OCI-LY7 (cell line): ENCODE data around the gene DGKE. TPM values are rescaled to one million over a fixed set of nuclear protein-coding genes. Genes with fewer than 3 reads are reported as not detected.

Source experiments
- BruUV-seq: library from RNA; stranded (reverse); fragments of 400-500 nt; replicated peaks from 2 replicates; lab custom pipeline; 2021; lab: Mats Ljungman, UMichigan
- CTCF ChIA-PET: fragments of 300-600 bp; sonication (Branson Sonifier 250); formaldehyde crosslinking; loops from one replicate; lab custom pipeline; 2022; ENCODE audit warnings: antibody characterized with exemption; ENCODE audit not compliant: unreplicated experiment; lab: Charles Lee
- POLR2A ChIA-PET: fragments of 300-600 bp; sonication (Branson Sonifier 250); formaldehyde crosslinking; loops from one replicate; lab custom pipeline; 2022; ENCODE audit warnings: antibody characterized with exemption; lab: Charles Lee
- DNase-seq: peaks from one replicate; pipeline ENCODE4 v3.0.0-alpha.2; 2015; ENCODE audit warnings: low spot score
- H2AFZ ChIP-seq: fragments of 200-600 bp; sonication (generic), shearing (Covaris generic); 2 replicates; pipeline ENCODE4 v1.6.1; 2014; ENCODE audit warnings: mild to moderate bottlenecking, antibody characterized with exemption, low read length, moderate library complexity
- H3K27ac ChIP-seq: fragments of 200-600 bp; sonication (generic); 2 replicates; pipeline ENCODE4 v1.5.1; 2014; ENCODE audit warnings: mixed run types, low read depth, mild to moderate bottlenecking, moderate library complexity, low read length, inconsistent platforms; ENCODE audit not compliant: poor library complexity, severe bottlenecking
- H3K36me3 ChIP-seq: fragments of 200-600 bp; sonication (generic); 2 replicates; pipeline ENCODE4 v1.6.1; 2014; ENCODE audit warnings: mild to moderate bottlenecking, antibody characterized with exemption, low read length, moderate library complexity, mixed read lengths; ENCODE audit not compliant: insufficient read depth
- H3K4me1 ChIP-seq: fragments of 200-600 bp; sonication (generic); 2 replicates; pipeline ENCODE4 v1.5.1; 2014; ENCODE audit warnings: mild to moderate bottlenecking, low read length; ENCODE audit not compliant: insufficient read depth, poor library complexity, severe bottlenecking
- H3K4me2 ChIP-seq: fragments of 200-600 bp; sonication (generic); 2 replicates; pipeline ENCODE4 v1.6.1; 2014; ENCODE audit warnings: mild to moderate bottlenecking, low read length
- H3K4me3 ChIP-seq: fragments of 200-600 bp; sonication (generic); 2 replicates; pipeline ENCODE4 v1.5.1; 2014; ENCODE audit warnings: mild to moderate bottlenecking, low read depth, low read length; ENCODE audit not compliant: poor library complexity, severe bottlenecking
- H3K79me2 ChIP-seq: fragments of 200-600 bp; sonication (generic); 2 replicates; pipeline ENCODE4 v1.6.1; 2016; ENCODE audit warnings: low read depth, mild to moderate bottlenecking, low read length, moderate library complexity, mixed read lengths; ENCODE audit not compliant: insufficient read depth
- H3K9me2 ChIP-seq: fragments of 200-600 bp; sonication (generic); 2 replicates; pipeline ENCODE4 v1.6.1; 2016; ENCODE audit warnings: mild to moderate bottlenecking, low read length, mixed read lengths; ENCODE audit not compliant: insufficient read depth
- H3K9me3 ChIP-seq: fragments of 200-600 bp; sonication (generic); 2 replicates; pipeline ENCODE4 v1.6.1; 2014; ENCODE audit warnings: mild to moderate bottlenecking, mixed run types, low read length, mixed read lengths
- H4K20me1 ChIP-seq: fragments of 200-600 bp; sonication (generic); 2 replicates; pipeline ENCODE4 v1.6.1; 2014; ENCODE audit warnings: mild to moderate bottlenecking, antibody characterized with exemption, low read length, moderate library complexity, mixed read lengths; ENCODE audit not compliant: insufficient read depth
- CTCF ChIP-seq: fragments of 200-600 bp; sonication (generic); conservative IDR thresholded peaks from 2 replicates; pipeline ENCODE4 v1.5.1; 2014; ENCODE audit warnings: mild to moderate bottlenecking, antibody characterized with exemption, low read length, moderate library complexity, mixed read lengths
- EZH2phosphoT487 ChIP-seq: fragments of 200-600 bp; sonication (generic); IDR thresholded peaks from 2 replicates; pipeline ENCODE4 v1.6.1; 2018; ENCODE audit warnings: low read depth, borderline replicate concordance, mild to moderate bottlenecking, mixed run types, antibody characterized with exemption, low read length, moderate library complexity, mixed read lengths
- intact Hi-C: fragments of 100-400 bp; cut with micrococcal nuclease; formaldehyde crosslinking; loops from one replicate; pipeline ENCODE4 v1.10.0; 2022; ENCODE audit not compliant: unreplicated experiment
- total RNA-seq, 2 experiments: library from RNA; depleted of rRNA in 1 of 2; stranded (reverse); fragments of >200 nt in 1 of 2; shearing (Covaris generic) in 1 of 2; gene quantifications; 2 replicates each; pipeline ENCODE4 v1.2.3, GENCODE V29; 2014 to 2022

Gene DGKE
- total RNA-seq, 2 experiments from 2014 or later: 8.6 to 21.4 TPM

- no peak overlapping the region for H3K4me3 ChIP-seq
- POLR2A ChIA-PET: no interaction called here
Observed at GRCh38 chr17:56910509-56911235, 76.7 kb downstream of the DGKE start.

GRCh38 chr17:56912105-56912999, 78.4 kb downstream of the DGKE start:
- Histone ChIP-seq H3K4me1 (peaks cover 49% of the 10 kb centered on the region), H3K9me3 (no peaks in the 10 kb centered on the region; the same call in 1 of the 2 replicates), H4K20me1 (no peaks in the 10 kb centered on the region), H3K27ac (no peak overlapping the region), H3K4me2 (peak overlapping the region; percentile 97), H3K9me2 (no peaks in the 10 kb centered on the region), H3K36me3 (peaks cover 3% of the 10 kb centered on the region; the same call in 1 of the 2 replicates), H3K4me3 (peak overlapping the region; percentile 70), H2AFZ (peak overlapping the region; percentile 97; the same call in 1 of the 2 replicates), H3K79me2 (no peaks in the 10 kb centered on the region)
- intact Hi-C loops: loop anchor here (5.0 kb wide), 1 partner anchor 80 kb away; the partner anchor contains the start of genes C17orf67 and DGKE
- no peak for DNase-seq
- TF ChIP-seq CTCF (no peak), EZH2phosphoT487 (no peak)
- BruUV-seq: TSS peak; percentile 34
- ChIA-PET CTCF (no interaction called here), POLR2A (interaction anchor here (0.5 to 1.0 kb wide), 3 partner anchors 10 to 1121 kb away, joined by 3 read pairs; no protein-coding TSS in a partner anchor)

More at GRCh38 chr17:56910509-56911235, 76.7 kb downstream of the DGKE start:
- Histone ChIP-seq H4K20me1 (no peaks in the 10 kb centered on the region), H3K36me3 (peaks cover 11% of the 10 kb centered on the region), H3K79me2 (no peaks in the 10 kb centered on the region), H3K9me2 (no peaks in the 10 kb centered on the region), H3K4me2 (no peak overlapping the region), H3K9me3 (no peaks in the 10 kb centered on the region), H3K4me1 (peaks cover 51% of the 10 kb centered on the region), H2AFZ (no peak overlapping the region), H3K27ac (no peak overlapping the region)
- no peak for DNase-seq
- BruUV-seq: no TSS peak
- intact Hi-C loops: loop anchor here (5.0 kb wide), 1 partner anchor 78 kb away; the partner anchor contains the start of genes C17orf67 and DGKE
- no peak for TF ChIP-seq CTCF
- TF ChIP-seq EZH2phosphoT487: no peak
- CTCF ChIA-PET: no interaction called here
